HEK293 (cell line): ENCODE data around the gene CCNL1.

Experiments used
- CTCF ChIP-seq: fragments of 450-650 bp; formaldehyde crosslinking; IDR thresholded peaks from 2 replicates; pipeline ENCODE4 v1.5.1; 2016; ENCODE audit warnings: missing biosample characterization, missing genetic modification characterization
- ZNF140 ChIP-seq: fragments of 450-650 bp; formaldehyde crosslinking; IDR thresholded peaks from 2 replicates; pipeline ENCODE4 v1.5.1; 2016; ENCODE audit warnings: missing biosample characterization, missing genetic modification characterization
- ZNF174 ChIP-seq: fragments of 450-650 bp; formaldehyde crosslinking; IDR thresholded peaks from 2 replicates; pipeline ENCODE4 v1.5.0; 2017; ENCODE audit warnings: missing biosample characterization, mild to moderate bottlenecking, missing genetic modification characterization
- ZNF302 ChIP-seq: fragments of 450-650 bp; formaldehyde crosslinking; IDR thresholded peaks from 2 replicates; pipeline ENCODE4 v1.5.1; 2016; ENCODE audit warnings: missing biosample characterization, missing genetic modification characterization, low read depth
- ZNF585B ChIP-seq: fragments of 450-650 bp; formaldehyde crosslinking; IDR thresholded peaks from 2 replicates; pipeline ENCODE4 v1.5.1; 2016; ENCODE audit warnings: missing biosample characterization, missing genetic modification characterization
- ZSCAN30 ChIP-seq: fragments of 450-650 bp; IDR thresholded peaks from 2 replicates; pipeline ENCODE4 v1.5.1; 2018; ENCODE audit warnings: missing biosample characterization, mild to moderate bottlenecking, missing genetic modification characterization, moderate library complexity

- no peak for TF ChIP-seq ZNF174 (tag by site-specific recombination)
- no peak for TF ChIP-seq ZSCAN30 (tag by site-specific recombination)
- no peak for TF ChIP-seq ZNF140 (tag by site-specific recombination)
- no peak for TF ChIP-seq ZNF302 (tag by site-specific recombination)
- no peak for TF ChIP-seq ZNF585B (tag by site-specific recombination)
- TF ChIP-seq CTCF (tag by site-specific recombination): no peak
These were observed 52.3 kb downstream of the CCNL1 start for GRCh38 chr3:157107644-157108133.
